ENCODE measurements around the gene APOC3. TPM values are rescaled to one million over a fixed set of nuclear protein-coding genes. Genes with fewer than 3 reads are reported as not detected.

Gene APOC3
- total and polyA plus RNA-seq, 3 experiments from 2014 or later, result not detected

DNA sequence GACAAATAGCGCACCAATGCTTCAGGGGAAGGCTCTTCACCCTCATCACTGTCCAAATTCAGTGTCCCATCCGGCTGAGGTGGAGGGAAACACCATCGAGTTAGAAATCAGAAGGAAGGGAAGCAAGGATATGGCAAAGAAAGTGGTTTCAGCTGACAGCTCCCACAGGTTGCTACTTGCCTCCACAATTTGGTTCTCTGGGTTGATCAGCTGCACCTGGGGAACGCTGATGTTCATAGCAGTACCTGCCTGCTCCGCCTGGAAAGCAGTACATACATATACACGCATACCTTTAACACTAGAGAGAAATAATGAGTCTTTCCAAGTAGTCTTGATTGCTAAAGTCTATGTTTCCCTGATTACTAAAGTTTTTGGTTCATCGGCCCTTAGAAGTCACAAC is 45.5 kb downstream of the APOC3 start:
- ChIA-PET POLR2A (interaction anchor here (1.0 kb wide), 1 partner anchor 231 kb away, joined by 5 read pairs; no protein-coding TSS in a partner anchor), CTCF (no interaction called here)
- Mint-ChIP-seq H3K27me3 (peaks cover 0 to 1% of the 10 kb centered on the region in 2 donors), H3K27ac (peak overlapping the region in 5 of 8 donors; percentile 21 to 68 (median 43)), H3K4me1 (peaks cover 7 to 15% (median 9%) of the 10 kb centered on the region in 3 donors), H3K4me3 (no peak overlapping the region), H3K9me3 (no peaks in the 10 kb centered on the region), H3K36me3 (peaks cover 8 to 75% (median 31%) of the 10 kb centered on the region in 3 donors)
- Histone ChIP-seq H3K36me3 (ENCODE audit: insufficient read depth, low read length) (peaks cover 27% of the 10 kb centered on the region), H3K4me1 (ENCODE audit: insufficient read depth, low read length) (no peaks in the 10 kb centered on the region), H3K4me3 (ENCODE audit: low read length) (no peak overlapping the region), H3K27ac (ENCODE audit: low read depth, low read length) (no peak overlapping the region), H3K9me3 (ENCODE audit: low read length) (no peaks in the 10 kb centered on the region), H3K27me3 (ENCODE audit: insufficient read depth, low read length, poor library complexity, severe bottlenecking) (no peaks in the 10 kb centered on the region)
- no peak for DNase-seq

DNA sequence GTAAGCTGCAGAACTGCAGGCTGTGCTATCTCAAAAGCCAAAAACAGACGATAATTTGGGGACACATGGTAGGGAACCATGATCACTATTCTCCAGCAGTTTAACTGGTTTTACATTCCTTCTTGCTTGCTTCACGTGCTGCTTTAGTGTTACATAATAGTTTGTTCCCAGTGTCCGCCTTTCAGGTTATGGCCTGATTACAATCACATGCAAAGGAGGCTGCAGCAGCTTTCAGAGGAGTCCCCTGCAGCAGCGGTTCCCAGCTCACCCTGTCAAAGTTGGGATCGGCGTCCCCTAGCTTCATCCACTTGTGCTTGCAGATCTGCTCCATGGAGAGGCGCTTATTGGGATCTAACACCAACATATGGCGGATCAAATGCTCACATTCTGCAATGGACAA is 46.9 kb downstream of the APOC3 start:
- H3K9me3 Mint-ChIP-seq, result no peaks in the 10 kb centered on the region
- peaks cover 0 to 1% of the 10 kb centered on the region in 2 donors for H3K27me3 Mint-ChIP-seq
- peaks cover 4 to 68% (median 19%) of the 10 kb centered on the region in 3 donors for H3K36me3 Mint-ChIP-seq
- Histone ChIP-seq H3K9me3 (ENCODE audit: low read length) (no peaks in the 10 kb centered on the region), H3K27me3 (ENCODE audit: insufficient read depth, low read length, poor library complexity, severe bottlenecking) (no peaks in the 10 kb centered on the region), H3K27ac (ENCODE audit: low read depth, low read length) (no peak overlapping the region), H3K4me3 (ENCODE audit: low read length) (no peak overlapping the region), H3K36me3 (ENCODE audit: insufficient read depth, low read length) (peaks cover 19% of the 10 kb centered on the region), H3K4me1 (ENCODE audit: insufficient read depth, low read length) (no peaks in the 10 kb centered on the region)
- H3K4me1 Mint-ChIP-seq, result peaks cover 9 to 20% (median 13%) of the 10 kb centered on the region in 3 donors
- no peak overlapping the region for H3K4me3 Mint-ChIP-seq
- ChIA-PET POLR2A (no interaction called here), CTCF (interaction anchor here (0.7 to 2.1 kb wide), 2 partner anchors 40 to 229 kb away, joined by 3 to 10 read pairs; no protein-coding TSS in a partner anchor)
- no peak for DNase-seq
- peak overlapping the region in 6 of 8 donors; percentile 8 to 72 (median 30) for H3K27ac Mint-ChIP-seq

DNA sequence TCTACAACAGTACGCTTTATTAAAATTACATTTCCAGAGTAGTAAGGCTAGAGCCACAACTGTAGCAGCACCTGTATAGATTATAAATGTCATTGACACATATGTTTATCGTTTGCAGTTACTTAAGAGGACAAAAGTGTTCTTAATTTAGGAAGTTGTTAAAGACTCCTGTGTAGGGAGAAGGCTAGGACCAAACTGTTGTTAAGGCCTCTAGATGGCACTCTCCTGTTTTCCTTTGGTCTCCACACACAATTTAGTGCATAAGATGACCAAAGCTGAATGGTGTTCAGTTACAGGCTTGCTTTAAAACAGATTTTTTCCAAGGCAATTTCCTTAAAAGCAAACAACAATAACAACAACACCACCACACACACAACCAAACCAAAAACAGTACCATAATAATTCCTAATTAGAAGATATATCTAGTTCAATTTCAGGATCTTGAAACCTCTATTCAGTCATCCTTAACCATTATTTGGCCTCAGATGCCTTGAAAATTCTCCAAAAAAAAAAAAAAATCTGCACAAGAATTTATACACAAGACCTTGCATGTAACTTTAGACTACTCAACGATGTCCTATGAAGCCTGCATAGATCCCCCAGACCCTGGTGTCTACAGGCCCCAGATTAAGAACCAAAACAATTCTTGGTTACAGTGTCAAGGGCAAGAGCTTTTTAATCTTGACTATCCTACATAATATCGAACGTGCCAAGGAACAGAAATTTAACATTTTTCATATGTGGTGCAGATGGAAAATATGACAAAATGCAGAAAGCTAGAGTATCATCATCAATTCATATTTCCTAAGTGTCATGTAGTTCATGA is 50.3 kb downstream of the APOC3 start:
- DNase-seq, result peak in 2 of 5 donors; percentile 29 to 47
- H3K4me1 ChIP-seq (ENCODE audit: insufficient read depth, low read length), result no peaks in the 10 kb centered on the region
- Mint-ChIP-seq H3K9me3 (no peaks in the 10 kb centered on the region), H3K27ac (peak overlapping the region in 6 of 8 donors; percentile 31 to 82 (median 71)), H3K27me3 (peaks cover 0 to 1% of the 10 kb centered on the region in 2 donors), H3K4me3 (no peak overlapping the region), H3K36me3 (peaks cover 0 to 45% (median 9%) of the 10 kb centered on the region in 3 donors), H3K4me1 (peaks cover 9 to 20% (median 13%) of the 10 kb centered on the region in 3 donors)
- peaks cover 3% of the 10 kb centered on the region for H3K36me3 ChIP-seq (ENCODE audit: insufficient read depth, low read length)
- H3K27me3 ChIP-seq (ENCODE audit: insufficient read depth, low read length, poor library complexity, severe bottlenecking), result no peaks in the 10 kb centered on the region
- no peak overlapping the region for H3K4me3 ChIP-seq (ENCODE audit: low read length)
- no peaks in the 10 kb centered on the region for H3K9me3 ChIP-seq (ENCODE audit: low read length)
- CTCF ChIA-PET, result interaction anchor here (0.7 to 4.7 kb wide), 18 partner anchors 9 to 266 kb away, joined by 3 to 42 read pairs (median 5); partner anchors contain the start of genes APOA1, APOA5 and SIK3
- no peak overlapping the region for H3K27ac ChIP-seq (ENCODE audit: low read depth, low read length)
- POLR2A ChIA-PET, result interaction anchor here (1.1 kb wide), 1 partner anchor 226 kb away, joined by 3 read pairs; no protein-coding TSS in a partner anchor

DNA sequence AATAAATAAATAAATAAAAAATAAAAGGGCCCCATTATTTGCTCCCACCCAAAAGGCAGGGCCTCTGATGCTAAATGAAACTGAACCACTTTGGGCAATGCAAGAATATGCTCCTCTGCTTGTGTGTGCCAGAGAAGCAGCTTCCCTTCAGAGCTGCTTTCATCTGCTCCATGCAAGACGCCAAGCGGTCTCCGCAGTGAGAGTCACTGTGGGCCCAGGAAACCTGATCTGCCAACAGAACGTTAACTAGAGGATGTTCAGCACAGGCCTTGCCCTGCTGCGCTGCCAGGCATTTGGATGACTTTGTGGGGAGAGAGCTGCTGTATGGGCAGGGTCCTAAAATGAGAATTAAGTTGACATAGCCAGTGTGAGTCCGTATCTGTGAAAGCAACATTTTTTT is 51.4 kb downstream of the APOC3 start:
- no peaks in the 10 kb centered on the region for H3K4me1 ChIP-seq (ENCODE audit: insufficient read depth, low read length)
- POLR2A ChIA-PET, result no interaction called here
- no peak overlapping the region for H3K27ac ChIP-seq (ENCODE audit: low read depth, low read length)
- no peak overlapping the region for H3K4me3 ChIP-seq (ENCODE audit: low read length)
- no peaks in the 10 kb centered on the region for H3K27me3 Mint-ChIP-seq
- H3K27me3 ChIP-seq (ENCODE audit: insufficient read depth, low read length, poor library complexity, severe bottlenecking), result no peaks in the 10 kb centered on the region
- H3K4me1 Mint-ChIP-seq, result peaks cover 9 to 20% (median 13%) of the 10 kb centered on the region in 3 donors
- peak overlapping the region in 3 of 8 donors; percentile 49 to 83 (median 73) for H3K27ac Mint-ChIP-seq
- no peak overlapping the region for H3K4me3 Mint-ChIP-seq
- DNase-seq, result no peak
- CTCF ChIA-PET, result interaction anchor here (0.9 to 4.7 kb wide), 8 partner anchors 11 to 228 kb away, joined by 3 to 42 read pairs (median 4); partner anchors contain the start of gene SIK3
- H3K9me3 Mint-ChIP-seq, result no peaks in the 10 kb centered on the region
- no peaks in the 10 kb centered on the region for H3K36me3 ChIP-seq (ENCODE audit: insufficient read depth, low read length)
- no peaks in the 10 kb centered on the region for H3K9me3 ChIP-seq (ENCODE audit: low read length)
- peaks cover 0 to 39% (median 4%) of the 10 kb centered on the region in 3 donors for H3K36me3 Mint-ChIP-seq

DNA sequence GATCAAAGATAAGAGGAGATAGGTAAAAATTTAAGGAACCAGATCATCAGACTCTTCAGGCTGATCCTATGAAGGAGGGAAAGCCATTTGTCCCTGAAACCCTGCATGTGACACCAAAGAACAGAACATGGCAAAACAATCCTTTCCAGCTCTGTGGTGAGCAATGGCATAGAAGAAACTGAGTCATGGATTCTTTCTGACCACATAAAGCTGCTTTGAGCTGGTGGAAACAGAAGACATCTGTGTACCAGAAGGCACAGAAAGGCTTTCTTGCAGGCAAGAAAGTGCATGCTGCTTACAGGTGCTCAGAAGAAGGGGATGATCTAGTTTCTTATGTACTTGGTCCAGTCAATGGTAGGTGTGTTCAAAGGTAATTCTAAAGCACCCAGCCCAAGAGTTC is 52.7 kb downstream of the APOC3 start:
- no peaks in the 10 kb centered on the region for H3K27me3 Mint-ChIP-seq
- H3K9me3 Mint-ChIP-seq, result no peaks in the 10 kb centered on the region
- no peaks in the 10 kb centered on the region for H3K36me3 ChIP-seq (ENCODE audit: insufficient read depth, low read length)
- no peak overlapping the region for H3K27ac ChIP-seq (ENCODE audit: low read depth, low read length)
- no peak for DNase-seq
- H3K4me3 ChIP-seq (ENCODE audit: low read length), result no peak overlapping the region
- peak overlapping the region in 6 of 8 donors; percentile 0 to 62 (median 45) for H3K27ac Mint-ChIP-seq
- no peaks in the 10 kb centered on the region for H3K4me1 ChIP-seq (ENCODE audit: insufficient read depth, low read length)
- H3K27me3 ChIP-seq (ENCODE audit: insufficient read depth, low read length, poor library complexity, severe bottlenecking), result no peaks in the 10 kb centered on the region
- H3K9me3 ChIP-seq (ENCODE audit: low read length), result no peaks in the 10 kb centered on the region
- peaks cover 0 to 37% (median 2%) of the 10 kb centered on the region in 3 donors for H3K36me3 Mint-ChIP-seq
- H3K4me1 Mint-ChIP-seq, result peaks cover 9 to 20% (median 13%) of the 10 kb centered on the region in 3 donors
- no peak overlapping the region for H3K4me3 Mint-ChIP-seq
- ChIA-PET POLR2A (no interaction called here), CTCF (interaction anchor here (1.3 to 4.7 kb wide), 4 partner anchors 28 to 223 kb away, joined by 3 to 42 read pairs (median 4); no protein-coding TSS in a partner anchor)

Other genes with a start within 250 kb of the APOC3 start
- 10 to 100 TPM; 31.4 to 32.3 TPM for gene BUD13, start 56.9 kb upstream of the APOC3 start, total RNA-seq
- 15.0 TPM for gene BUD13, start 56.9 kb upstream of the APOC3 start, polyA plus RNA-seq
- 100 to 1,000 TPM; 118 to 124 TPM for gene ZPR1, start 41.9 kb upstream of the APOC3 start, total RNA-seq
- gene ZPR1, start 41.9 kb upstream of the APOC3 start, polyA plus RNA-seq, result 47.6 TPM
- not detected for gene APOA5, start 38.0 kb upstream of the APOC3 start, total RNA-seq
- gene APOA5, start 38.0 kb upstream of the APOC3 start, polyA plus RNA-seq, result not detected
- gene APOA4, start 6.6 kb upstream of the APOC3 start, total RNA-seq, result not detected
- gene APOA4, start 6.6 kb upstream of the APOC3 start, polyA plus RNA-seq, result not detected
- gene APOA1, start 7.7 kb downstream of the APOC3 start, total RNA-seq, result under 1 TPM; 0.33 to 0.48 TPM
- gene APOA1, start 7.7 kb downstream of the APOC3 start, polyA plus RNA-seq, result not detected

All from CD8-positive, alpha-beta memory T cell (primary cell).